GM12892 (cell line): Measurements from ENCODE around the gene TOM1L2.

Experiments used
- POLR2A ChIP-seq: IDR thresholded peaks from 2 replicates; pipeline ENCODE4 v1.6.1; 2011; ENCODE audit warnings: low read depth, low read length, control low read depth
- POLR2AphosphoS5 ChIP-seq: IDR thresholded peaks from 2 replicates; pipeline ENCODE4 v1.6.1; 2011; ENCODE audit warnings: low read depth, low read length, control low read depth

- no peak for TF ChIP-seq POLR2AphosphoS5
- TF ChIP-seq POLR2A: no peak
Observed at GRCh38 chr17:18004345-18004744, 32.1 kb upstream of the TOM1L2 start.
